Measurements from ENCODE around the gene FGF21. TPM values are rescaled to one million over a fixed set of nuclear protein-coding genes. Genes with fewer than 3 reads are reported as not detected.
"Not testable (repeated sequence)": the region's sequence is repeated elsewhere in the genome, so short reads cannot be mapped to it uniquely, and the experiment has no call there.

The FGF21 gene
- total RNA-seq, 1 donor from 2014 or later: not detected

DNA sequence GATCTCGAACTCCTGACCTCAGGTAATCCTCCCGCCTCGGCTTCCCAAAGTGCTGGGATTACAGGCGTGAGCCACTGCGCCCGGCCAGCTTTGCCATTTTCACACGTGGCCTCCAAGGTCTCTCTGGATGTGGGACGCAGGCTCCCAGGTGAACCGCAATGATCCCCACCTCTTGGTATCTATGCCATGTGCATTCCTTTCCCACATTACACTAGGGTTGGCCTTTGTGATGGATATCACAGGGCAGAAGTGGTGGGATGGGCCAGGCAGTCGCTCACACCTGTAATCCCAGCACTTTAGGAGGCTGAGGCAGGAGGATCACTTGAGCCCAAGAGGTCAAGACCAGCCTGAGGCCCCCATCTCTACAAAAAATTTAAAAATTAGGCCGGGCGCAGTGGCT lies 22.4 kb downstream of the FGF21 start:
- intact Hi-C loops (cut with micrococcal nuclease): no loop called here
- no peak for DNase-seq
- Histone ChIP-seq H3K9me3 (replicated peaks) (no peaks in the 10 kb centered on the region), H3K4me1 (peaks cover 26% of the 10 kb centered on the region), H3K27ac (replicated peaks) (no peak overlapping the region), H3K36me3 (no peaks in the 10 kb centered on the region), H3K4me3 (no peak overlapping the region), H3K27me3 (ENCODE audit: low read depth) (no peaks in the 10 kb centered on the region)
- TF ChIP-seq, protein P1, sequence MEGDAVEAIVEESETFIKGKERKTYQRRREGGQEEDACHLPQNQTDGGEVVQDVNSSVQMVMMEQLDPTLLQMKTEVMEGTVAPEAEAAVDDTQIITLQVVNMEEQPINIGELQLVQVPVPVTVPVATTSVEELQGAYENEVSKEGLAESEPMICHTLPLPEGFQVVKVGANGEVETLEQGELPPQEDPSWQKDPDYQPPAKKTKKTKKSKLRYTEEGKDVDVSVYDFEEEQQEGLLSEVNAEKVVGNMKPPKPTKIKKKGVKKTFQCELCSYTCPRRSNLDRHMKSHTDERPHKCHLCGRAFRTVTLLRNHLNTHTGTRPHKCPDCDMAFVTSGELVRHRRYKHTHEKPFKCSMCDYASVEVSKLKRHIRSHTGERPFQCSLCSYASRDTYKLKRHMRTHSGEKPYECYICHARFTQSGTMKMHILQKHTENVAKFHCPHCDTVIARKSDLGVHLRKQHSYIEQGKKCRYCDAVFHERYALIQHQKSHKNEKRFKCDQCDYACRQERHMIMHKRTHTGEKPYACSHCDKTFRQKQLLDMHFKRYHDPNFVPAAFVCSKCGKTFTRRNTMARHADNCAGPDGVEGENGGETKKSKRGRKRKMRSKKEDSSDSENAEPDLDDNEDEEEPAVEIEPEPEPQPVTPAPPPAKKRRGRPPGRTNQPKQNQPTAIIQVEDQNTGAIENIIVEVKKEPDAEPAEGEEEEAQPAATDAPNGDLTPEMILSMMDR (IDR thresholded peaks at IDR 0.05; ENCODE audit: borderline replicate concordance): no peak

DNA sequence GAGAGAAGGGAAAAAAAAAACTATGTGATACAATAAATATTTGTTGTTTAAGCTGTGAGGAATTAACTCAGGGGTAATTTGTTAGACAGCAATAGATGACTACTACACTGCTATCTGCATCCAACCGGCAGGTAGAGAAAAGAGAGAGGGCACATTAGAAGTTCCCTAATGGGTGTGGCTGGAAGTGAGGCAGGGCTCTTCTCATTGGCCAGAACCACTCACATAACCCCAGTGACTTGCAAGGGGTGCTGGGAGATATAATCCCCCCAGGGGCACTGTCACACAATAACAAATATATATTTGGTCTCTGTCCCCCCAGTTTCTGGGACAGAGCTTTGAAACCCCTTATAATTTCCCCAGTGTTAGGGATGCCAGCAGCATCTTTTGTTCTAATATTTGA lies 24.3 kb downstream of the FGF21 start:
- H3K9me3 ChIP-seq (replicated peaks): no peaks in the 10 kb centered on the region
- no peaks in the 10 kb centered on the region for H3K36me3 ChIP-seq
- DNase-seq: no peak
- H3K4me3 ChIP-seq: no peak overlapping the region
- H3K27ac ChIP-seq (replicated peaks): no peak overlapping the region
- H3K27me3 ChIP-seq (ENCODE audit: low read depth): no peaks in the 10 kb centered on the region
- intact Hi-C loops (cut with micrococcal nuclease): no loop called here
- TF ChIP-seq, protein P1 (IDR thresholded peaks at IDR 0.05; ENCODE audit: borderline replicate concordance): no peak
- peaks cover 26% of the 10 kb centered on the region for H3K4me1 ChIP-seq

DNA sequence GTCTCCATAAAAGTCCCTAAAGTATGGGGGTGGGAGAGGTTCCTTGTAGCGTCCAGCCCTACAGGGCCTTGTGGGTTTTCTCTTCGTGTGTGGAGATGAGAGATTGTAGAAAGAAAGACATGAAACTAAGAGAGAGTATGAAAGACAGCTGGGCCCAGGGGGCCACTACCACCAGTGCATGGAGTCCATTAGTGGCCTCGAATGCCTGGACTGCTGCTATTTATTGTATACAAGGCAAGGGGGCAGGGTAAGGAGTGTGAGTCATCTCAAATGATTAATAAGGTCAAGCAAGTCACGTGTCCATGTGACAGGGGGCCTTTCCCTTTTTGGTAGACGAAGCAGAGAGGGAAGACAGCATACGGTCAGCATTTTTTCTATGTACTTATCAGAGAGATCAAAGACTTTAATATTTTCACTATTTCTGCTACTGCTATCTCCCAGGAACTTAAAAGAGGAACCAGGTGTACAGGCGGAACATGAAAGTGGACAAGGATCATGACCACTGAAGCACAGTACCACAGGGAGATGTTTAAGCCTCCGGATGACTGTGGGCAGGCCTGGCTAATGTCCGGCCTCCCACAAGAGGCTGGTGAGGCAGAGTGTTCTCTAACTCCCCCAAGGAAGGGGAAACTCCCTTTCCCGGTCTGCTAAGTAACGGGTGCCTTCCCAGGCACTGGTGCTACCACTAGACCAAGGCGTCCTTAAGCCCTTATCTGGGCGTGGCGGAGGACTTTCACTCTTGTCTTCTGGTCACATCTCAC lies 25.5 kb downstream of the FGF21 start:
- intact Hi-C loops (cut with micrococcal nuclease): no loop called here
- Histone ChIP-seq H3K4me1 (peaks cover 26% of the 10 kb centered on the region), H3K4me3 (no peak overlapping the region), H3K27me3 (ENCODE audit: low read depth) (no peaks in the 10 kb centered on the region), H3K36me3 (no peaks in the 10 kb centered on the region), H3K27ac (replicated peaks) (peak overlapping the region; percentile 73), H3K9me3 (replicated peaks) (no peaks in the 10 kb centered on the region)
- no peak for DNase-seq
- TF ChIP-seq, protein P1 (IDR thresholded peaks at IDR 0.05; ENCODE audit: borderline replicate concordance): no peak

DNA sequence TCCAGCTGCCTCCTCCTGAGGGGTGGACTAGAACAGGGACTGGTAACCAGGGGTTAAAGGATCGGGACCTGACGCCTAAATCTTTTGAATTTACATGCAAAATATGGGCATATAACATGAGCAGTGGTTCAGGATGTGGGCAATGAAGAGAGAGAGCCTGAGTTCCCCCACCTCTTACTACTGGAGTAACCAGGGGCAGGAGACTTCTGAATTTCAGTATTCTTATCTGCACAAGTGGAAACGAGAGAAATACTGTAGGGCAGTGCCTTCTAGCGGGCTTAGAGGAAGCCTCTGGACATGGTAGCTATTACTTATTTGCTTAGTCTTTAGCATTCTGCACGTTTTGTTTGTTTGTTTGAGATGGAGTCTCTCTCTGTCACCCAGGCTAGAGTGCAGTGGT lies 29.2 kb downstream of the FGF21 start:
- H3K9me3 ChIP-seq (replicated peaks): no peaks in the 10 kb centered on the region
- peaks cover 26% of the 10 kb centered on the region for H3K4me1 ChIP-seq
- H3K27ac ChIP-seq (replicated peaks): no peak overlapping the region
- H3K27me3 ChIP-seq (ENCODE audit: low read depth): no peaks in the 10 kb centered on the region
- TF ChIP-seq, protein P1 (IDR thresholded peaks at IDR 0.05; ENCODE audit: borderline replicate concordance): peak; percentile 35
- intact Hi-C loops (cut with micrococcal nuclease): no loop called here
- no peaks in the 10 kb centered on the region for H3K36me3 ChIP-seq
- no peak for DNase-seq
- H3K4me3 ChIP-seq: no peak overlapping the region

DNA sequence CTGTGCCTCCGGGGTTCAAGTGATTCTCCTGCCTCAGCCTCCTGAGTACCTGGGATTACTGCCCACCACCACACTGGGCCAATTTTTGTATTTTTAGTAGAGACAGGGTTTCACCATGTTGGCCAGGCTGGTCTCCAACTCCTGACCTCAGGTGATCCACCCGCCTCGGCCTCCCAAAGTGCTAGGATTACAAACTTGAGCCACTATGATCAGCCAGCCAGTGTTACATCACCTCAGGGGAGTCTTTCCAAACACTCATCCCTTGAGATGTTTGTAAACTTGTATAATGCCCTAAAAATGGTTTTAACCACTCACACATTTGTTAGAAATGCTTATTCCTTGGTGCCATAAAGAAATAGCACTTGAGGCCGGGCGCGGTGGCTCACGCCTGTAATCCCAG lies 31.1 kb downstream of the FGF21 start:
- not testable (repeated sequence) for H3K36me3 ChIP-seq; H3K9me3 ChIP-seq (replicated peaks); H3K27ac ChIP-seq (replicated peaks); H3K4me3 ChIP-seq; H3K27me3 ChIP-seq (ENCODE audit: low read depth); DNase-seq
- intact Hi-C loops (cut with micrococcal nuclease): loop anchor here (5.0 kb wide), 1 partner anchor 139 kb away; the partner anchor contains the start of gene CA11
- H3K4me1 ChIP-seq: peaks cover 15% of the 10 kb centered on the region

DNA sequence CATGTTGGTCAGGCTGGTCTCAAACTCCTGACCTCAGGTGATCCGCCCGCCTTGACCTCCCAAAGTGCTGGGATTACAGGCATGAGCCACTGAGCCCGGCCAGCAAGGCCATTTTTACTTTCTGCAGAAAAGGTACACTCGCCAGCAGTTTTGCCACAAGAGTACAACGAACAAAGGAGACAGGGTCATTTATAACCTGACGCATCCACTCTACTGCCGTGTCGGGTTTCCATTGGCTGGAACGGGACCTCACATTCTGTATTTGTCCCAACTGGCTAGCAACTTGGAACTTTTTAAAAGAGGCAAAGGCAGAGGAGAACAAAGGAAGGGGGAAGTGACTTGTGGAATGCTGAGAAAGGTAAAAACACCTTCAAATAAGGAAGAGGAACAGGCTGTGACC lies 32.0 kb downstream of the FGF21 start:
- H3K4me1 ChIP-seq; H3K36me3 ChIP-seq; H3K27ac ChIP-seq (replicated peaks); H3K27me3 ChIP-seq (ENCODE audit: low read depth); H3K9me3 ChIP-seq (replicated peaks); DNase-seq; H3K4me3 ChIP-seq: not testable (repeated sequence)
- intact Hi-C loops (cut with micrococcal nuclease): loop anchor here (5.0 kb wide), 1 partner anchor 140 kb away; the partner anchor contains the start of gene CA11

Measured in left ventricle myocardium inferior (tissue), 1 donor.